SK-N-MC (cell line): ENCODE measurements around the gene C4orf50.

Experiments
- EZH2 ChIP-seq: fragments of 200-600 bp; sonication (generic); IDR thresholded peaks from one replicate; pipeline ENCODE4 v1.6.1; 2017; ENCODE audit warnings: antibody characterized with exemption
- FOXP2 ChIP-seq: optimal IDR thresholded peaks from 2 replicates; pipeline ENCODE3; 2011; ENCODE audit warnings: mild to moderate bottlenecking, moderate library complexity; ENCODE audit not compliant: insufficient read depth; ENCODE audit errors: extremely low read length, control extremely low read depth
- POLR2AphosphoS5 ChIP-seq: IDR thresholded peaks from 2 replicates; pipeline ENCODE4 v1.6.1; 2012; ENCODE audit warnings: mild to moderate bottlenecking, low read depth, low read length, borderline replicate concordance

- TF ChIP-seq EZH2 = no peak
- no peak for TF ChIP-seq POLR2AphosphoS5
- TF ChIP-seq FOXP2 = no peak
Observed at GRCh38 chr4:5858020-5858769, 160.0 kb downstream of the C4orf50 start.
